Spleen (tissue), 7 donors: ENCODE measurements around the gene ARFGEF2.

Experiments
- CTCF ChIP-seq, 11 experiments: fragments of 200-600 bp in 7 of 11; fragments of 450-650 bp in 4 of 11; sonication (generic) in 4 of 11; IDR thresholded peaks in 8 of 11; conservative IDR thresholded peaks in 3 of 11; 1 replicate in 7 of 11; 2 replicates in 4 of 11; pipeline versions ENCODE4 v1.4.0 to v1.8.0; 2016 to 2021; ENCODE audit warnings: antibody characterized with exemption in 11 of 11, inconsistent platforms in 4 of 11, mild to moderate bottlenecking in 1 of 11
- POLR2A ChIP-seq, 3 donors: fragments of 450-650 bp; IDR thresholded peaks; one replicate each; pipeline ENCODE4 v1.5.1; 2017; ENCODE audit warnings: antibody characterized with exemption in 3 of 3, mild to moderate bottlenecking in 1 of 3
- donor health status: DM: no; HTN: no; CAD: no; lungs with moderate emphysema.
- donor health status: DM: no; HTN: no; CAD: no.
- donor health status: DM: no; HTN: no; CAD: no.

GRCh38 chr20:49046087-49046900, 124.8 kb downstream of the ARFGEF2 start, which contains the start of gene CSE1L:
- peak in 8 of 11 experiments; percentile 22 to 69 (median 57) for TF ChIP-seq CTCF (IDR thresholded peaks at IDR 0.05 in 8 of 11, conservative IDR thresholded peaks at IDR 0.05 in 3 of 11)
- peak in 2 of 3 donors; percentile 43 to 76 for TF ChIP-seq POLR2A (IDR thresholded peaks at IDR 0.05)
